ENCODE data around the gene SLC38A10. TPM values are rescaled to one million over a fixed set of nuclear protein-coding genes. Genes with fewer than 3 reads are reported as not detected.

Gene SLC38A10
- total RNA-seq, 1 experiment from 2014 or later = 121 TPM

- no peak overlapping the region for H3K27ac Mint-ChIP-seq (ENCODE audit: unreplicated experiment)
- no peaks in the 10 kb centered on the region for H3K9me3 Mint-ChIP-seq (ENCODE audit: low read depth, unreplicated experiment)
- no peak for DNase-seq
- no TSS peak for BruUV-seq (replicated peaks)
- H3K4me3 Mint-ChIP-seq (ENCODE audit: low read depth, unreplicated experiment) = no peak overlapping the region
- H3K36me3 Mint-ChIP-seq (ENCODE audit: insufficient read depth, unreplicated experiment) = peaks cover 13% of the 10 kb centered on the region
- H3K27me3 Mint-ChIP-seq (ENCODE audit: unreplicated experiment) = no peaks in the 10 kb centered on the region
- peaks cover 10% of the 10 kb centered on the region for H3K4me1 Mint-ChIP-seq (ENCODE audit: low read depth, unreplicated experiment)
- CTCF ChIA-PET = no interaction called here
- no peak for TF ChIP-seq CTCF (IDR thresholded peaks at IDR 0.05; ENCODE audit: unreplicated experiment)
- intact Hi-C loops (cut with micrococcal nuclease; ENCODE audit: unreplicated experiment) = no loop called here
Observed at GRCh38 chr17:81324177-81324850, 29.2 kb upstream of the SLC38A10 start.

- TF ChIP-seq CTCF (IDR thresholded peaks at IDR 0.05; ENCODE audit: unreplicated experiment) = no peak
- Mint-ChIP-seq H3K27ac (ENCODE audit: unreplicated experiment) (no peak overlapping the region), H3K4me1 (ENCODE audit: low read depth, unreplicated experiment) (peaks cover 3% of the 10 kb centered on the region), H3K9me3 (ENCODE audit: low read depth, unreplicated experiment) (no peaks in the 10 kb centered on the region), H3K27me3 (ENCODE audit: unreplicated experiment) (no peaks in the 10 kb centered on the region), H3K36me3 (ENCODE audit: insufficient read depth, unreplicated experiment) (peaks cover 5% of the 10 kb centered on the region), H3K4me3 (ENCODE audit: low read depth, unreplicated experiment) (no peak overlapping the region)
- no TSS peak for BruUV-seq (replicated peaks)
- CTCF ChIA-PET = no interaction called here
- intact Hi-C loops (cut with micrococcal nuclease; ENCODE audit: unreplicated experiment) = no loop called here
- no peak for DNase-seq
Observed at GRCh38 chr17:81323411-81323868, 28.3 kb upstream of the SLC38A10 start.

GRCh38 chr17:81323083-81323369 lies 27.9 kb upstream of the SLC38A10 start:
- Mint-ChIP-seq H3K27me3 (ENCODE audit: unreplicated experiment) (no peaks in the 10 kb centered on the region), H3K4me3 (ENCODE audit: low read depth, unreplicated experiment) (no peak overlapping the region), H3K36me3 (ENCODE audit: insufficient read depth, unreplicated experiment) (peaks cover under 1% of the 10 kb centered on the region), H3K9me3 (ENCODE audit: low read depth, unreplicated experiment) (no peaks in the 10 kb centered on the region), H3K4me1 (ENCODE audit: low read depth, unreplicated experiment) (no peaks in the 10 kb centered on the region), H3K27ac (ENCODE audit: unreplicated experiment) (no peak overlapping the region)
- BruUV-seq (replicated peaks) = no TSS peak
- CTCF ChIA-PET = no interaction called here
- TF ChIP-seq CTCF (IDR thresholded peaks at IDR 0.05; ENCODE audit: unreplicated experiment) = no peak
- intact Hi-C loops (cut with micrococcal nuclease; ENCODE audit: unreplicated experiment) = no loop called here
- DNase-seq = no peak

- Mint-ChIP-seq H3K27ac (ENCODE audit: unreplicated experiment) (no peak overlapping the region), H3K36me3 (ENCODE audit: insufficient read depth, unreplicated experiment) (no peaks in the 10 kb centered on the region), H3K4me1 (ENCODE audit: low read depth, unreplicated experiment) (no peaks in the 10 kb centered on the region), H3K27me3 (ENCODE audit: unreplicated experiment) (no peaks in the 10 kb centered on the region), H3K4me3 (ENCODE audit: low read depth, unreplicated experiment) (no peak overlapping the region), H3K9me3 (ENCODE audit: low read depth, unreplicated experiment) (no peaks in the 10 kb centered on the region)
- no peak for DNase-seq
- intact Hi-C loops (cut with micrococcal nuclease; ENCODE audit: unreplicated experiment) = no loop called here
- no TSS peak for BruUV-seq (replicated peaks)
- no peak for TF ChIP-seq CTCF (IDR thresholded peaks at IDR 0.05; ENCODE audit: unreplicated experiment)
- CTCF ChIA-PET = no interaction called here
Observed at GRCh38 chr17:81322271-81323082, 27.4 kb upstream of the SLC38A10 start.

Data from Calu3 (cell line).